Natural killer cell treated with Interleukin-12 subunit alpha and Interleukin-12 subunit beta and Interleukin-15 and Interleukin-18, amount 100 ng/mL, for 72 hours (primary cell): ENCODE results near the gene CDR2L. TPM values are rescaled to one million over a fixed set of nuclear protein-coding genes. Genes with fewer than 3 reads are reported as not detected.

Experiments
- total RNA-seq, 2 donors: library from RNA; stranded (reverse); gene quantifications; one replicate each; pipeline ENCODE4 v1.2.3, GENCODE V29; 2022

CDR2L gene
- total RNA-seq, 2 donors from 2014 or later: 0.07 to 0.47 TPM

Other genes with a start within 250 kb of the CDR2L start
- gene NHERF1, start 239.0 kb upstream of the CDR2L start, total RNA-seq: 100 to 1,000 TPM; 159 to 187 TPM
- 10 to 100 TPM; 42.9 to 60.7 TPM for gene NAT9, start 211.3 kb upstream of the CDR2L start, total RNA-seq
- gene GRIN2C, start 127.7 kb upstream of the CDR2L start, total RNA-seq: not detected
- 10 to 100 TPM in 1 of 2 donors, 1 to 10 TPM in 1; 9.8 to 16.7 TPM for gene FDXR, start 114.6 kb upstream of the CDR2L start, total RNA-seq
- not detected for gene FADS6, start 94.0 kb upstream of the CDR2L start, total RNA-seq
- not detected for gene USH1G, start 64.4 kb upstream of the CDR2L start, total RNA-seq
- not detected for gene OTOP2, start 63.4 kb upstream of the CDR2L start, total RNA-seq
- gene OTOP3, start 51.7 kb upstream of the CDR2L start, total RNA-seq: not detected
- under 1 TPM; 0.47 to 0.83 TPM for gene HID1, start 14.9 kb upstream of the CDR2L start, total RNA-seq
- 10 to 100 TPM; 46.6 to 61.8 TPM for gene MRPL58, start 25.0 kb downstream of the CDR2L start, total RNA-seq
- gene ATP5PD, start 59.3 kb downstream of the CDR2L start, total RNA-seq: 100 to 1,000 TPM; 153 to 187 TPM
- gene KCTD2, start 59.6 kb downstream of the CDR2L start, total RNA-seq: 10 to 100 TPM; 20.0 to 20.1 TPM
- gene SLC16A5, start 100.3 kb downstream of the CDR2L start, total RNA-seq: 1 to 10 TPM; 4.6 TPM
- gene ARMC7, start 122.3 kb downstream of the CDR2L start, total RNA-seq: 10 to 100 TPM; 13.3 to 13.7 TPM
- 10 to 100 TPM; 76.9 to 87.9 TPM for gene NT5C, start 144.1 kb downstream of the CDR2L start, total RNA-seq
- 100 to 1,000 TPM; 219 to 351 TPM for gene JPT1, start 166.9 kb downstream of the CDR2L start, total RNA-seq
- gene SUMO2, start 195.3 kb downstream of the CDR2L start, total RNA-seq: 100 to 1,000 TPM; 332 to 497 TPM
- gene NUP85, start 218.0 kb downstream of the CDR2L start, total RNA-seq: 100 to 1,000 TPM in 1 of 2 donors, 10 to 100 TPM in 1; 94.1 to 202 TPM